GM12864 (cell line): ENCODE measurements around the gene DENND4C.
"Not testable (repeated sequence)": the region's sequence is repeated elsewhere in the genome, so short reads cannot be mapped to it uniquely, and the experiment has no call there.

ENCODE experiments used
- DNase-seq: peaks from one replicate; pipeline ENCODE4 v3.0.0-alpha.2; 2011; ENCODE audit warnings: low read depth
- H3K4me3 ChIP-seq: 2 replicates; pipeline ENCODE4 v1.5.1; 2011; ENCODE audit warnings: mild to moderate bottlenecking, low read depth, low read length, control low read depth
- CTCF ChIP-seq: IDR thresholded peaks from 2 replicates; pipeline ENCODE4 v1.5.1; 2011; ENCODE audit warnings: low read depth, mild to moderate bottlenecking, moderate library complexity, low read length, control low read depth, inconsistent platforms; ENCODE audit errors: missing control alignments

The DENND4C gene

GRCh38 chr9:19397845-19398244 is 167.4 kb downstream of the DENND4C start:
- DNase-seq = no peak
- TF ChIP-seq CTCF = no peak
- no peak overlapping the region for H3K4me3 ChIP-seq

GRCh38 chr9:19403231-19403630 is 172.7 kb downstream of the DENND4C start:
- not testable (repeated sequence) for H3K4me3 ChIP-seq, DNase-seq

- no peak for DNase-seq
- H3K4me3 ChIP-seq = no peak overlapping the region
- TF ChIP-seq CTCF = no peak
Observed at GRCh38 chr9:19404283-19405075, 174.0 kb downstream of the DENND4C start.

- no peak for TF ChIP-seq CTCF
- H3K4me3 ChIP-seq = no peak overlapping the region
- no peak for DNase-seq
Observed at GRCh38 chr9:19405771-19406170, 175.3 kb downstream of the DENND4C start.

- no peak for DNase-seq
- TF ChIP-seq CTCF = no peak
- peak overlapping the region; percentile 78 for H3K4me3 ChIP-seq
Observed at GRCh38 chr9:19408316-19408692, 177.8 kb downstream of the DENND4C start.

- DNase-seq = peak; percentile 71
- no peak for TF ChIP-seq CTCF
- peak within 1 kb of the TSS; percentile 78 for H3K4me3 ChIP-seq
Observed at GRCh38 chr9:19408693-19409400, 178.4 kb downstream of the DENND4C start, which contains the start of gene ACER2. Gene ACER2 (plus strand): TSS chr9:19409009. CDS start chr9:19409085, 76 bp downstream.

GRCh38 chr9:19409401-19410194 is 179.1 kb downstream of the DENND4C start:
- DNase-seq = no peak

More at GRCh38 chr9:19409401-19410194, 179.1 kb downstream of the DENND4C start:
- H3K4me3 ChIP-seq = peak overlapping the region; percentile 78
- TF ChIP-seq CTCF = no peak
